ENCODE data around the gene SNRPB2. TPM values are rescaled to one million over a fixed set of nuclear protein-coding genes. Genes with fewer than 3 reads are reported as not detected.
A peak's percentile ranks its signal among the peaks of the same experiment; 100 is the strongest.

SNRPB2 gene
- total and polyA plus RNA-seq, 9 of the 15 experiments (the other 6 are each of a cell fraction or from before 2014, with no cell fraction given) = 40.0 to 131 (median 89.4) TPM

GRCh38 chr20:16729565-16730460 lies at the start of gene SNRPB2 (continued):
- no peak for TF ChIP-seq ZBTB5 (IDR thresholded peaks at IDR 0.05)
- TF ChIP-seq JUNB (CRISPR knock-in tag; conservative IDR thresholded peaks at IDR 0.05) = no peak
- no peak for TF ChIP-seq CBX3 (IDR thresholded peaks at IDR 0.05; ENCODE audit: borderline replicate concordance in 1 of 2, low read length in 2 of 2)
- no peak for TF ChIP-seq ZNF507 (tag; conservative IDR thresholded peaks at IDR 0.05)
- no peak for TF ChIP-seq ZNF316 (IDR thresholded peaks at IDR 0.05)
- no peak; the same call in 1 of the 2 replicates for TF ChIP-seq NBN (IDR thresholded peaks at IDR 0.05; ENCODE audit: low read depth)
- TF ChIP-seq ZC3H4 (CRISPR knock-in tag; IDR thresholded peaks at IDR 0.05; ENCODE audit: borderline replicate concordance) = no peak
- no peak for TF ChIP-seq SMARCA5 (IDR thresholded peaks at IDR 0.05)
- no peak for TF ChIP-seq CCAR2 (IDR thresholded peaks at IDR 0.05; ENCODE audit: low read depth, low read length)
- TF ChIP-seq L3MBTL2 (IDR thresholded peaks at IDR 0.05) = peak; percentile 92
- peak; percentile 89 for TF ChIP-seq POLR2A (conservative IDR thresholded peaks at IDR 0.05)
- TF ChIP-seq MGA (IDR thresholded peaks at IDR 0.05) = no peak
- no peak for TF ChIP-seq HDAC8 (tag; IDR thresholded peaks at IDR 0.05)
- no peak for TF ChIP-seq SRSF3 (IDR thresholded peaks at IDR 0.05; ENCODE audit: insufficient read depth, low read length)
- TF ChIP-seq MCM5 (IDR thresholded peaks at IDR 0.05; ENCODE audit: low read depth) = no peak
- TF ChIP-seq ZNF282 (CRISPR knock-in tag; IDR thresholded peaks at IDR 0.05) = no peak
- no peak for TF ChIP-seq YBX1 (IDR thresholded peaks at IDR 0.05)

Measured in K562 (cell line).